CD14-positive monocyte (primary cell): ENCODE data around the gene KDR. TPM values are rescaled to one million over a fixed set of nuclear protein-coding genes. Genes with fewer than 3 reads are reported as not detected.

ENCODE experiments used
- DNase-seq, 3 donors: peaks; one replicate each; pipeline ENCODE4 v3.0.0-alpha.2; 2011 to 2022
- H2AFZ ChIP-seq: 2 replicates; pipeline ENCODE4 v1.6.0; 2012; ENCODE audit warnings: mild to moderate bottlenecking, low read depth, low read length, inconsistent platforms; ENCODE audit not compliant: insufficient read depth, poor library complexity, severe bottlenecking
- H3K27ac ChIP-seq, 2 donors: 1 replicate in 1 of 2; 2 replicates in 1 of 2; pipeline ENCODE4 v1.5.1; 2012 to 2013; ENCODE audit warnings: low read length in 2 of 2, control low read depth in 1 of 2, inconsistent platforms in 1 of 2, low read depth in 1 of 2, mild to moderate bottlenecking in 1 of 2
- H3K27me3 ChIP-seq, 2 donors: one replicate each; pipeline versions ENCODE4 v1.6.0 to v1.6.1; 2011 to 2013; ENCODE audit warnings: low read length in 2 of 2; ENCODE audit not compliant: control insufficient read depth in 2 of 2, insufficient read depth in 2 of 2
- H3K36me3 ChIP-seq, 2 donors: replicated peaks in 1 of 2; 1 replicate in 1 of 2; 2 replicates in 1 of 2; pipeline versions ENCODE4 v1.5.1 to v1.6.1; 2012 to 2013; ENCODE audit warnings: low read length in 2 of 2, control low read depth in 1 of 2, inconsistent platforms in 1 of 2, mild to moderate bottlenecking in 1 of 2; ENCODE audit not compliant: insufficient read depth in 2 of 2, control insufficient read depth in 1 of 2
- H3K4me1 ChIP-seq, 2 donors: 1 replicate in 1 of 2; 2 replicates in 1 of 2; pipeline versions ENCODE4 v1.5.1 to v1.6.1; 2012 to 2013; ENCODE audit warnings: low read length in 2 of 2, control low read depth in 1 of 2, inconsistent platforms in 1 of 2, mild to moderate bottlenecking in 1 of 2, moderate library complexity in 1 of 2; ENCODE audit not compliant: insufficient read depth in 2 of 2, control insufficient read depth in 1 of 2
- H3K4me2 ChIP-seq: replicated peaks from 2 replicates; pipeline ENCODE3; 2012; ENCODE audit warnings: low read length, moderate library complexity, mild to moderate bottlenecking; ENCODE audit not compliant: poor library complexity, severe bottlenecking; ENCODE audit errors: extremely low read depth
- H3K4me3 ChIP-seq, 3 experiments: fragments of 200-600 bp in 1 of 3; sonication (generic) in 1 of 3; replicated peaks in 1 of 3; 1 replicate in 2 of 3; 2 replicates in 1 of 3; pipeline ENCODE4 v1.5.1; 2011 to 2013; ENCODE audit warnings: low read length in 3 of 3, mild to moderate bottlenecking in 3 of 3, control low read depth in 2 of 3, low read depth in 2 of 3, inconsistent platforms in 1 of 3, moderate library complexity in 1 of 3
- H3K79me2 ChIP-seq: 2 replicates; pipeline ENCODE4 v1.6.0; 2012; ENCODE audit warnings: mild to moderate bottlenecking, control low read depth, inconsistent platforms, low read length, moderate library complexity; ENCODE audit not compliant: insufficient read depth
- H3K9ac ChIP-seq: 2 replicates; pipeline ENCODE4 v1.6.0; 2017; ENCODE audit warnings: low read length, mild to moderate bottlenecking; ENCODE audit not compliant: insufficient read depth, poor library complexity, severe bottlenecking
- H3K9me3 ChIP-seq, 2 donors: replicated peaks in 1 of 2; 1 replicate in 1 of 2; 2 replicates in 1 of 2; pipeline versions ENCODE4 v1.5.1 to v1.6.1; 2012 to 2013; ENCODE audit warnings: low read length in 2 of 2, control low read depth in 1 of 2; ENCODE audit not compliant: control insufficient read depth in 1 of 2, insufficient read depth in 1 of 2
- H4K20me1 ChIP-seq: 2 replicates; pipeline ENCODE4 v1.6.0; 2012; ENCODE audit warnings: mild to moderate bottlenecking, low read length, control low read depth, moderate library complexity; ENCODE audit not compliant: insufficient read depth
- H3K27ac Mint-ChIP-seq, 7 donors: one replicate each; pipeline ENCODE4 v1.8.0; 2020; ENCODE audit warnings: mild to moderate bottlenecking in 7 of 7, mixed read lengths in 7 of 7, moderate library complexity in 6 of 7, inconsistent platforms in 2 of 7
- H3K27me3 Mint-ChIP-seq, 3 donors: one replicate each; pipeline ENCODE4 v1.8.0; 2021 to 2022; ENCODE audit warnings: low read depth in 3 of 3, mild to moderate bottlenecking in 3 of 3, mixed read lengths in 3 of 3, moderate library complexity in 3 of 3, inconsistent platforms in 1 of 3
- H3K36me3 Mint-ChIP-seq, 2 donors: one replicate each; pipeline ENCODE4 v1.8.0; 2020; ENCODE audit warnings: mixed read lengths in 2 of 2, inconsistent platforms in 1 of 2, mild to moderate bottlenecking in 1 of 2
- H3K4me1 Mint-ChIP-seq: one replicate; pipeline ENCODE4 v1.8.0; 2020; ENCODE audit warnings: mild to moderate bottlenecking, mixed read lengths
- H3K4me3 Mint-ChIP-seq, 2 donors: one replicate each; pipeline ENCODE4 v1.8.0; 2020; ENCODE audit warnings: mild to moderate bottlenecking in 2 of 2, mixed read lengths in 2 of 2, moderate library complexity in 1 of 2
- H3K9me3 Mint-ChIP-seq, 7 donors: one replicate each; pipeline ENCODE4 v1.8.0; 2020 to 2022; ENCODE audit warnings: mixed read lengths in 7 of 7, mild to moderate bottlenecking in 6 of 7, moderate library complexity in 6 of 7, inconsistent platforms in 2 of 7
- WGBS: methylation state at CpG from one replicate; pipeline ENCODE4 v1.1.5; 2013; ENCODE audit warnings: missing lambda C conversion rate; ENCODE audit not compliant: insufficient coverage; 5-methylcytosine and 5-hydroxymethylcytosine counted together
- intact Hi-C, 2 donors: fragments of 100-400 bp; cut with micrococcal nuclease; formaldehyde crosslinking; loops; one replicate each; pipeline versions ENCODE4 v1.15.0 to v1.15.1; 2023
- polyA plus RNA-seq, 3 donors: library from polyadenylated mRNA; depleted of rRNA in 1 of 3; unstranded in 2 of 3; stranded (reverse) in 1 of 3; fragments of 300-500 nt in 2 of 3; fragments of >200 nt in 1 of 3; fragmentation: Illumina TruSeq in 2 of 3; gene quantifications; 1 replicate in 2 of 3; 2 replicates in 1 of 3; pipeline ENCODE4 v1.2.3, GENCODE V29; 2012 to 2021
- TF ChIP-seq, protein P1 (sequence below): fragments of 200-600 bp; IDR thresholded peaks from one replicate; pipeline ENCODE4 v1.8.0; 2022; ENCODE audit warnings: antibody characterized with exemption, mild to moderate bottlenecking

Gene KDR
- polyA plus RNA-seq, 3 donors: not detected

GRCh38 chr4:55127053-55127452, 1.7 kb upstream of the KDR start:
- H3K9me3 ChIP-seq: peaks cover 0 to 23% of the 10 kb centered on the region in 2 donors
- intact Hi-C loops: no loop called here
- H3K4me1 ChIP-seq: peaks cover 6 to 9% of the 10 kb centered on the region in 2 donors
- no peak overlapping the region for H3K27ac ChIP-seq
- H4K20me1 ChIP-seq: no peaks in the 10 kb centered on the region
- peaks cover 34 to 51% of the 10 kb centered on the region in 2 donors for H3K27me3 ChIP-seq
- no peak overlapping the region for H3K4me3 ChIP-seq
- no peak overlapping the region for H3K4me2 ChIP-seq
- H3K9ac ChIP-seq: no peak overlapping the region
- Mint-ChIP-seq H3K9me3 (peaks cover 0 to 15% (median 6%) of the 10 kb centered on the region in 7 donors), H3K36me3 (no peaks in the 10 kb centered on the region), H3K4me1 (peaks cover 7% of the 10 kb centered on the region), H3K27ac (no peak overlapping the region), H3K4me3 (peak overlapping the region in 1 of 2 donors; percentile 35), H3K27me3 (peaks cover 40 to 51% (median 44%) of the 10 kb centered on the region in 3 donors)
- TF ChIP-seq, protein P1, sequence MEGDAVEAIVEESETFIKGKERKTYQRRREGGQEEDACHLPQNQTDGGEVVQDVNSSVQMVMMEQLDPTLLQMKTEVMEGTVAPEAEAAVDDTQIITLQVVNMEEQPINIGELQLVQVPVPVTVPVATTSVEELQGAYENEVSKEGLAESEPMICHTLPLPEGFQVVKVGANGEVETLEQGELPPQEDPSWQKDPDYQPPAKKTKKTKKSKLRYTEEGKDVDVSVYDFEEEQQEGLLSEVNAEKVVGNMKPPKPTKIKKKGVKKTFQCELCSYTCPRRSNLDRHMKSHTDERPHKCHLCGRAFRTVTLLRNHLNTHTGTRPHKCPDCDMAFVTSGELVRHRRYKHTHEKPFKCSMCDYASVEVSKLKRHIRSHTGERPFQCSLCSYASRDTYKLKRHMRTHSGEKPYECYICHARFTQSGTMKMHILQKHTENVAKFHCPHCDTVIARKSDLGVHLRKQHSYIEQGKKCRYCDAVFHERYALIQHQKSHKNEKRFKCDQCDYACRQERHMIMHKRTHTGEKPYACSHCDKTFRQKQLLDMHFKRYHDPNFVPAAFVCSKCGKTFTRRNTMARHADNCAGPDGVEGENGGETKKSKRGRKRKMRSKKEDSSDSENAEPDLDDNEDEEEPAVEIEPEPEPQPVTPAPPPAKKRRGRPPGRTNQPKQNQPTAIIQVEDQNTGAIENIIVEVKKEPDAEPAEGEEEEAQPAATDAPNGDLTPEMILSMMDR: no peak
- no peak for DNase-seq
- H2AFZ ChIP-seq: no peak overlapping the region
- H3K79me2 ChIP-seq: no peaks in the 10 kb centered on the region
- no CpG with 5 or more reads among the region's 3 CpGs for WGBS
- H3K36me3 ChIP-seq: no peaks in the 10 kb centered on the region

GRCh38 chr4:55125763-55126541, 557 bp upstream of the KDR start:
- peaks cover 34 to 51% of the 10 kb centered on the region in 2 donors for H3K27me3 ChIP-seq
- H3K27me3 Mint-ChIP-seq: peaks cover 41 to 51% (median 44%) of the 10 kb centered on the region in 3 donors
- WGBS: 4% methylated on average over 30 of the region's 32 CpGs
- H2AFZ ChIP-seq: peak overlapping the region; percentile 46
- H3K4me1 Mint-ChIP-seq: peaks cover 11% of the 10 kb centered on the region
- H4K20me1 ChIP-seq: no peaks in the 10 kb centered on the region
- H3K9me3 ChIP-seq: peaks cover 0 to 23% of the 10 kb centered on the region in 2 donors
- H3K27ac ChIP-seq: no peak overlapping the region
- H3K27ac Mint-ChIP-seq: no peak overlapping the region
- H3K4me3 ChIP-seq: peak overlapping the region in 1 of 3 experiments; percentile 57
- H3K9ac ChIP-seq: no peak overlapping the region
- H3K4me1 ChIP-seq: peaks cover 6 to 9% of the 10 kb centered on the region in 2 donors
- no peaks in the 10 kb centered on the region for H3K79me2 ChIP-seq
- DNase-seq: no peak
- H3K36me3 Mint-ChIP-seq: no peaks in the 10 kb centered on the region
- intact Hi-C loops: no loop called here
- peak overlapping the region; percentile 66 for H3K4me2 ChIP-seq
- H3K4me3 Mint-ChIP-seq: peak overlapping the region; percentile 56 to 86
- no peaks in the 10 kb centered on the region for H3K36me3 ChIP-seq
- TF ChIP-seq, protein P1: no peak
- peaks cover 0 to 15% (median 6%) of the 10 kb centered on the region in 7 donors for H3K9me3 Mint-ChIP-seq
